H9 (cell line): ENCODE data around the gene BCAT1. TPM values are rescaled to one million over a fixed set of nuclear protein-coding genes. Genes with fewer than 3 reads are reported as not detected.

Source experiments
- DNase-seq: peaks from one replicate; pipeline ENCODE4 v3.0.0-alpha.2; 2017
- H2AFZ ChIP-seq: one replicate; pipeline ENCODE4 v1.6.1; 2013; ENCODE audit warnings: mild to moderate bottlenecking, low read length, control low read depth, moderate library complexity
- H2AK5ac ChIP-seq: 2 replicates; pipeline ENCODE4 v1.6.1; 2013; ENCODE audit warnings: low read length, control low read depth, mixed read lengths; ENCODE audit not compliant: insufficient read length
- H2BK120ac ChIP-seq: one replicate; pipeline ENCODE4 v1.6.1; 2013; ENCODE audit warnings: low read depth, mild to moderate bottlenecking, low read length, control low read depth, inconsistent platforms; ENCODE audit not compliant: poor library complexity, severe bottlenecking
- H2BK12ac ChIP-seq: 2 replicates; pipeline ENCODE4 v1.6.1; 2013; ENCODE audit warnings: low read length, control low read depth, mixed read lengths, low read depth; ENCODE audit not compliant: insufficient read length
- H2BK15ac ChIP-seq: 2 replicates; pipeline ENCODE4 v1.6.1; 2013; ENCODE audit warnings: low read depth, low read length, control low read depth
- H2BK20ac ChIP-seq: one replicate; pipeline ENCODE4 v1.6.1; 2013; ENCODE audit warnings: low read depth, mild to moderate bottlenecking, low read length, control low read depth, inconsistent platforms; ENCODE audit not compliant: poor library complexity, severe bottlenecking
- H2BK5ac ChIP-seq: 2 replicates; pipeline ENCODE4 v1.6.1; 2013; ENCODE audit warnings: low read length, control low read depth, mixed read lengths; ENCODE audit not compliant: insufficient read length
- H3K14ac ChIP-seq: 2 replicates; pipeline ENCODE4 v1.6.1; 2013; ENCODE audit warnings: low read length, control low read depth; ENCODE audit not compliant: insufficient read depth
- H3K18ac ChIP-seq: 2 replicates; pipeline ENCODE4 v1.6.1; 2013; ENCODE audit warnings: low read depth, mild to moderate bottlenecking, mixed read lengths, low read length, control low read depth; ENCODE audit not compliant: insufficient read length
- H3K23ac ChIP-seq: 2 replicates; pipeline ENCODE4 v1.6.1; 2013; ENCODE audit warnings: low read length, control low read depth, mixed read lengths, low read depth; ENCODE audit not compliant: insufficient read length
- H3K23me2 ChIP-seq: 2 replicates; pipeline ENCODE4 v1.6.1; 2013; ENCODE audit warnings: low read depth, mild to moderate bottlenecking, mixed read lengths, low read length, control low read depth; ENCODE audit not compliant: insufficient read length, poor library complexity, severe bottlenecking
- H3K27ac ChIP-seq: 2 replicates; pipeline ENCODE4 v1.5.1; 2013; ENCODE audit warnings: low read length, control low read depth, mixed read lengths, low read depth; ENCODE audit not compliant: insufficient read length
- H3K27me3 ChIP-seq: 2 replicates; pipeline ENCODE4 v1.6.1; 2013; ENCODE audit warnings: low read length, control low read depth, inconsistent platforms; ENCODE audit not compliant: insufficient read depth
- H3K4ac ChIP-seq: 2 replicates; pipeline ENCODE4 v1.6.1; 2013; ENCODE audit warnings: low read depth, mild to moderate bottlenecking, control low read depth, inconsistent platforms, low read length, moderate library complexity
- H3K4me1 ChIP-seq: 2 replicates; pipeline ENCODE4 v1.6.1; 2013; ENCODE audit warnings: low read length, control low read depth, inconsistent platforms; ENCODE audit not compliant: insufficient read depth
- H3K4me2 ChIP-seq: 2 replicates; pipeline ENCODE4 v1.6.1; 2013; ENCODE audit warnings: low read length, control low read depth, mixed read lengths; ENCODE audit not compliant: insufficient read length, insufficient read depth
- H3K56ac ChIP-seq: 2 replicates; pipeline ENCODE4 v1.6.1; 2013; ENCODE audit warnings: low read depth, mild to moderate bottlenecking, mixed read lengths, low read length, control low read depth; ENCODE audit not compliant: insufficient read length
- H3K79me1 ChIP-seq: 2 replicates; pipeline ENCODE4 v1.6.1; 2013; ENCODE audit warnings: low read depth, mild to moderate bottlenecking, moderate library complexity, low read length, control low read depth, inconsistent platforms; ENCODE audit not compliant: insufficient read depth, poor library complexity, severe bottlenecking
- H3K79me2 ChIP-seq: 2 replicates; pipeline ENCODE4 v1.6.1; 2013; ENCODE audit warnings: low read length, control low read depth, inconsistent platforms; ENCODE audit not compliant: insufficient read depth
- H3K9ac ChIP-seq: 2 replicates; pipeline ENCODE4 v1.6.1; 2013; ENCODE audit warnings: low read length, control low read depth, mixed read lengths; ENCODE audit not compliant: insufficient read length; ENCODE audit errors: extremely low read depth
- H3K9me3 ChIP-seq: one replicate; pipeline ENCODE4 v1.6.1; 2013; ENCODE audit warnings: low read depth, low read length, inconsistent platforms; ENCODE audit not compliant: control insufficient read depth
- H3T11ph ChIP-seq: one replicate; pipeline ENCODE4 v1.6.1; 2013; ENCODE audit warnings: mild to moderate bottlenecking, low read length, control low read depth, inconsistent platforms
- H4K20me1 ChIP-seq: one replicate; pipeline ENCODE4 v1.6.1; 2013; ENCODE audit not compliant: control insufficient read depth, insufficient read length, insufficient read depth
- H4K5ac ChIP-seq: 2 replicates; pipeline ENCODE4 v1.6.1; 2013; ENCODE audit warnings: low read depth, mild to moderate bottlenecking, mixed read lengths, low read length, control low read depth; ENCODE audit not compliant: insufficient read length
- H4K8ac ChIP-seq: replicated peaks from 2 replicates; pipeline ENCODE4 v1.6.1; 2013; ENCODE audit warnings: low read length, control low read depth, mixed read lengths, low read depth; ENCODE audit not compliant: insufficient read length
- H4K91ac ChIP-seq: 2 replicates; pipeline ENCODE4 v1.6.1; 2013; ENCODE audit warnings: low read depth, mild to moderate bottlenecking, moderate library complexity, mixed read lengths, low read length, control low read depth; ENCODE audit not compliant: insufficient read length
- H3K27ac Mint-ChIP-seq, 3 experiments: 2 replicates in 2 of 3; 3 replicates in 1 of 3; pipeline ENCODE4 v1.8.0; 2020 to 2021; ENCODE audit warnings: mixed read lengths in 3 of 3, mild to moderate bottlenecking in 1 of 3, moderate library complexity in 1 of 3
- H3K27me3 Mint-ChIP-seq: 2 replicates; pipeline ENCODE4 v1.8.0; 2021; ENCODE audit warnings: low read depth, mild to moderate bottlenecking, moderate library complexity, mixed read lengths
- H3K36me3 Mint-ChIP-seq, 3 experiments: 2 replicates in 2 of 3; 3 replicates in 1 of 3; pipeline ENCODE4 v1.8.0; 2020 to 2021; ENCODE audit warnings: low read depth in 3 of 3, mixed read lengths in 3 of 3; ENCODE audit not compliant: insufficient read depth in 1 of 3
- H3K4me1 Mint-ChIP-seq, 2 experiments: 2 replicates each; pipeline ENCODE4 v1.8.0; 2020; ENCODE audit warnings: mixed read lengths in 2 of 2
- H3K4me3 Mint-ChIP-seq, 2 experiments: 2 replicates in 1 of 2; 3 replicates in 1 of 2; pipeline ENCODE4 v1.8.0; 2020 to 2021; ENCODE audit warnings: mild to moderate bottlenecking in 2 of 2, mixed read lengths in 2 of 2, moderate library complexity in 1 of 2
- H3K9me3 Mint-ChIP-seq, 2 experiments: 2 replicates in 1 of 2; 3 replicates in 1 of 2; pipeline ENCODE4 v1.8.0; 2020; ENCODE audit warnings: mild to moderate bottlenecking in 2 of 2, mixed read lengths in 2 of 2, moderate library complexity in 1 of 2
- CTCF ChIP-seq: fragments of 200-600 bp; sonication (generic); conservative IDR thresholded peaks from 3 replicates; pipeline ENCODE4 v1.8.0; 2021; ENCODE audit warnings: antibody characterized with exemption, mild to moderate bottlenecking
- WGBS: extraction: QIAGEN DNeasy Blood & Tissue Kit; methylation state at CpG from one replicate; pipeline ENCODE4 v1.1.7; 2013; ENCODE audit warnings: missing lambda C conversion rate, low lambda C conversion rate, mixed read lengths; ENCODE audit not compliant: insufficient read length; ENCODE audit errors: extremely low coverage; 5-methylcytosine and 5-hydroxymethylcytosine counted together
- total RNA-seq: library from RNA; stranded (reverse); gene quantifications from 2 replicates; pipeline ENCODE4 v1.2.1, GENCODE V29; 2021

The BCAT1 gene
- total RNA-seq, 1 experiment from 2014 or later = 244 TPM

- H3K79me1 ChIP-seq = peaks cover 2% of the 10 kb centered on the region
- no peak overlapping the region for H4K91ac ChIP-seq
- H4K20me1 ChIP-seq = no peaks in the 10 kb centered on the region
- H3K18ac ChIP-seq = no peak overlapping the region
- no peak for DNase-seq
- no peak overlapping the region for H3K9ac ChIP-seq
- H4K8ac ChIP-seq = no peak overlapping the region
- Mint-ChIP-seq H3K36me3 (peaks cover 14 to 39% (median 30%) of the 10 kb centered on the region in 3 experiments), H3K27me3 (no peaks in the 10 kb centered on the region), H3K4me1 (peaks cover 14 to 15% of the 10 kb centered on the region in 2 experiments), H3K9me3 (no peaks in the 10 kb centered on the region), H3K4me3 (no peak overlapping the region), H3K27ac (peak overlapping the region in 1 of 3 experiments; percentile 67; a peak in 3 of 7 replicates)
- H3K23me2 ChIP-seq = no peaks in the 10 kb centered on the region
- H3K56ac ChIP-seq = no peak overlapping the region
- no peak overlapping the region for H2BK5ac ChIP-seq
- no peaks in the 10 kb centered on the region for H3K27me3 ChIP-seq
- no peak for TF ChIP-seq CTCF
- no peak overlapping the region for H3K27ac ChIP-seq
- no peak overlapping the region for H3K4me2 ChIP-seq
- H2BK120ac ChIP-seq = no peak overlapping the region
- H3K9me3 ChIP-seq = no peaks in the 10 kb centered on the region
- H2BK12ac ChIP-seq = no peak overlapping the region
- no peak overlapping the region for H2AK5ac ChIP-seq
- no CpG with 5 or more reads among the region's 8 CpGs for WGBS
- H3T11ph ChIP-seq = no peak overlapping the region
- no peak overlapping the region for H3K23ac ChIP-seq
- H2BK15ac ChIP-seq = no peak overlapping the region
- H3K4me1 ChIP-seq = no peaks in the 10 kb centered on the region
- H3K79me2 ChIP-seq = no peaks in the 10 kb centered on the region
- no peak overlapping the region for H2BK20ac ChIP-seq
- H3K14ac ChIP-seq = no peak overlapping the region; the same call in 1 of the 2 replicates
- no peak overlapping the region for H4K5ac ChIP-seq
- H2AFZ ChIP-seq = no peak overlapping the region
- no peak overlapping the region for H3K4ac ChIP-seq
These were observed 99.9 kb downstream of the BCAT1 start for GRCh38 chr12:24848941-24849477.
